ENCODE data around the gene CADM2.
"Not testable (repeated sequence)": the region's sequence is repeated elsewhere in the genome, so short reads cannot be mapped to it uniquely, and the experiment has no call there.

Gene CADM2

GRCh38 chr3:85081191-85081906 lies 122.6 kb downstream of the CADM2 start:
- DNase-seq: no peak

DNA sequence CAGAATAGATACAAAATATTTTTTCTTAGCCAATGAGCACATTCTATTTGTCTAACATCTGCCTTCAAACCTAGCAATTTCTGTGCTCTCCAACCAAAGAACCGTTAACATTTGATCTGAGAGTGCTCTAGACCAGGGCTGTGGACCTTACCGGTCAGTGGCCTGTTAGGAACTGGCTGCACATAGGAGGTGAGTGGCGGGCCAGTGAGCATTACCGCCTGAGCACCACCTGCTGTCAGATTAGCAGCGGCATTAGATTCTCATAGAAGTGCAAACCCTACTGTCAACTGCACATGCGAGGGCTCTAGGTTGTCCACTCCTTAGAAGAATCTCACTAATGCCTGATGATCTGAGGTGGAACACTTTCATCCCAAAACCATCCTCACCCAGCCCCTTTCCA lies 131.7 kb downstream of the CADM2 start:
- DNase-seq: no peak

- DNase-seq: no peak
These were observed 141.5 kb downstream of the CADM2 start for GRCh38 chr3:85100316-85100715.

GRCh38 chr3:85102781-85103180 lies 144.0 kb downstream of the CADM2 start:
- DNase-seq: no peak

- no peak for DNase-seq
These were observed 151.6 kb downstream of the CADM2 start for GRCh38 chr3:85110393-85110792.

- DNase-seq: no peak
These were observed 162.1 kb downstream of the CADM2 start for GRCh38 chr3:85120879-85121278.

DNA sequence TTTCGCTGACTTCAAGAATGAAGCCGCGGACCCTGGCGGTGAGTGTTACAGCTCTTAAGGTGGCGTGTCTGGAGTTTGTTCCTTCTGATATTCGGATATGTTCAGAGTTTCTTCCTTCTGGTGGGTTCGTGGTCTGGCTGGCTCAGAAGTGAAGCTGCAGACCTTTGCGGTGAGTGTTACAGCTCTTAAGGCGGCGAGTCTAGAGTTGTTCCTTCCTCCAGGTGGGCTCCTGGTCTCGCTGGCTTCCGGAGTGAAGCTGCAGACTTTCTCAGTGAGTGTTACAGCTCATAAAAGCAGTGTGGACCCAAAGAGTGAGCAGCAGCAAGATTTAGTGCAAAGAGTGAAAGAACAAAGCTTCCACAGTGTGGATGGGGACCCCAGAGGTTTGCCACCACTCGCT lies 174.1 kb downstream of the CADM2 start:
- not testable (repeated sequence) for DNase-seq

GRCh38 chr3:85133691-85134420 lies 175.1 kb downstream of the CADM2 start:
- DNase-seq: not testable (repeated sequence)

- no peak for DNase-seq
These were observed 183.8 kb downstream of the CADM2 start for GRCh38 chr3:85142626-85143025.

- DNase-seq: no peak
These were observed 189.2 kb downstream of the CADM2 start for GRCh38 chr3:85148036-85148435.

- no peak for DNase-seq
These were observed 192.8 kb downstream of the CADM2 start for GRCh38 chr3:85151555-85151954.

DNA sequence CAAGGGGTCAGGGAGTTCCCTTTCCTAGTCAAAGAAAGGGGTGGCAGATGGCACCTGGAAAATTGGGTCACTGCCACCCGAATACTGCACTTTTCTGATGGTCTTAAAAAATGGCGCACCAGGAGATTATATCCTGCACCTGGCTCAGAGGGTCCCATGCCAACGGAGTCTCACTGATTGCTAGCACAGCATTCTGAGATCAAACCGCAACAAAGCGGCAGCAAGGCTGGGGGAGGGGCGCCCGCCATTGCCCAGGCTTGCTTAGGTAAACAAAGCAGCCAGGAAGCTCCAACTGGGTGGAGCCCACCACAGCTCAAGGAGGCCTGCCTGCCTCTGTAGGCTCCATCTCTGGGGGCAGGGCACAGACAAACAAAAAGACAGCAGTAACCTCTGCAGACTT lies 194.5 kb downstream of the CADM2 start:
- not testable (repeated sequence) for DNase-seq

GRCh38 chr3:85159376-85159775 lies 200.6 kb downstream of the CADM2 start:
- no peak for DNase-seq

- DNase-seq: no peak
These were observed 202.8 kb downstream of the CADM2 start for GRCh38 chr3:85161544-85161943.

DNA sequence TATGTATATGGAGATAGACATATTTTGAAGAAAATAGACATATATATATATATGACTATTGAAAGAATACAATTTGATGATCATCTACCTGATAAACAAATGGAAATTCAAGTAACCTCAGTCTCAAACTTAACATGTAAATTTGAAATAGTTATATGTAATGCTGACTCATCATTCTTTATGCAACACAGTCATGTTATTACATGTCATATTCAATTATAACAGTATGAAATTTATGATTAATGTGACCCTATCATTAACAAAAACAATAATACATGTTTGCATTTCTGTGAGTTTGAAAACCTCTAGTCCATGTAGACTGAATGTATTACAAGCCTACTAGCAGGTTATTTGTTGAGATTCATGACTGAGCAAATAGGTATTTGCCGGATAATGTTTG lies 204.1 kb downstream of the CADM2 start:
- DNase-seq: no peak

GRCh38 chr3:85164436-85164835 lies 205.6 kb downstream of the CADM2 start:
- DNase-seq: no peak

GRCh38 chr3:85167576-85167975 lies 208.8 kb downstream of the CADM2 start:
- DNase-seq: no peak

GRCh38 chr3:85170646-85171045 lies 211.9 kb downstream of the CADM2 start:
- DNase-seq: no peak

- no peak for DNase-seq
These were observed 213.2 kb downstream of the CADM2 start for GRCh38 chr3:85171976-85172375.

GRCh38 chr3:85176799-85177198 lies 218.0 kb downstream of the CADM2 start:
- DNase-seq: no peak

- no peak for DNase-seq
These were observed 224.4 kb downstream of the CADM2 start for GRCh38 chr3:85182975-85183752.

GRCh38 chr3:85185495-85185894 lies 226.7 kb downstream of the CADM2 start:
- no peak for DNase-seq

GRCh38 chr3:85189731-85190130 lies 230.9 kb downstream of the CADM2 start:
- DNase-seq: no peak

DNA sequence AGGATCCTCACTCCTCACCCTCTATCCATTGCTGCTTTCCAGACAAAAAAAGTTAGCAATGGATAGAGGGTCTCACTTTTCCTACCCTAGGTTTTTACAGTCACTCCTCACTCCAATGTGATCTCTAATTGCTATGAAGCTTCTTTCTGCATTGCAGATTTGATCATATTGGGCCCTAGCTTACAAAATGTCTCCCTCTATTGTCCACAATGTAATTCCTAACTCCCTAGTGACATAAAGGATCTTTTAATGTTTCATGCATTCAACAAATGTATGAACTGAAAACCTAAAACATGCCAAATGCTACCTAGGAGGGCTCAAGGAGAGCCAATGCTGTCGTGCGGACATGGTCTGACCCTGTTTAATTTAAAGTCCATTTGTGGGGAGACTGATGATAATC lies 234.8 kb downstream of the CADM2 start:
- DNase-seq: no peak

Measured in T-helper 1 cell (primary cell).